ENCODE data around the gene IFI30. TPM values are rescaled to one million over a fixed set of nuclear protein-coding genes. Genes with fewer than 3 reads are reported as not detected.

IFI30 gene
- total RNA-seq, 3 donors from 2014 or later = 46.6 to 122 (median 49.4) TPM

DNA sequence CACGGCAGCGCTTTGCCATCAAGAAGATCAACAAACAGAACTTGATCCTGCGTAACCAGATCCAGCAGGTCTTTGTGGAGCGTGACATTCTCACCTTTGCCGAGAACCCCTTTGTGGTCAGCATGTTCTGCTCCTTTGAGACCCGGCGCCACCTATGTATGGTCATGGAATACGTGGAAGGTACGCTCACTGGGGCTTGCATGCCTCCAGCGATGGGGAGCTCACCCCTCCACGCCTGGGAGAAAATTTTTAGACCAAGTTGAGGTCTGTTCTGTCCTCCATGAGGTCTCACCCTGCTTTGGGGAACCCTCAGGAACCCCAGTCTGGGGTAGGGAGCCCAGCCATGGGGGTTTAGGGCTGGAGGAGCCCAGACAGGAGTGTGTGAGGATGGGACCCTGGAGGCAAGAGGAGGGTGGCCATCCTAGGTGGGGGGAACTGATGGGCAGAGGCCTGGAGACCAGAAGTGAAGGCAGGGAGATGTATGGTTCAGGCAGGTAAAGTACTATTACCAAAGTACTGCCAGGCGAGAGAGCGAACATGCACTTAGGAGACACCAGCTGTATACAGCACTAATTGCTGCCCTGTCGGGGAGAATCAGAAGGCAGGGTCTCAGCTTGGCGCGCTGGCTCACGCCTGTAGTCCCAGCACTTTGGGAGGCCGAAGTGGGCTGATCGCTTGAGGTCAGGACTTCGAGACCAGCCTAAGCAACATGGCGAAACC is 42.9 kb upstream of the IFI30 start:
- intact Hi-C loops (cut with DNase I, micrococcal nuclease) = no loop called here
- peaks cover under 1% of the 10 kb centered on the region for H3K4me1 ChIP-seq (ENCODE audit: low read depth)
- ATAC-seq (no peak), DNase-seq (no peak)
- no peak overlapping the region for H3K4me3 ChIP-seq
- H3K36me3 ChIP-seq (ENCODE audit: low read depth) = no peaks in the 10 kb centered on the region
- TF ChIP-seq, protein P1, sequence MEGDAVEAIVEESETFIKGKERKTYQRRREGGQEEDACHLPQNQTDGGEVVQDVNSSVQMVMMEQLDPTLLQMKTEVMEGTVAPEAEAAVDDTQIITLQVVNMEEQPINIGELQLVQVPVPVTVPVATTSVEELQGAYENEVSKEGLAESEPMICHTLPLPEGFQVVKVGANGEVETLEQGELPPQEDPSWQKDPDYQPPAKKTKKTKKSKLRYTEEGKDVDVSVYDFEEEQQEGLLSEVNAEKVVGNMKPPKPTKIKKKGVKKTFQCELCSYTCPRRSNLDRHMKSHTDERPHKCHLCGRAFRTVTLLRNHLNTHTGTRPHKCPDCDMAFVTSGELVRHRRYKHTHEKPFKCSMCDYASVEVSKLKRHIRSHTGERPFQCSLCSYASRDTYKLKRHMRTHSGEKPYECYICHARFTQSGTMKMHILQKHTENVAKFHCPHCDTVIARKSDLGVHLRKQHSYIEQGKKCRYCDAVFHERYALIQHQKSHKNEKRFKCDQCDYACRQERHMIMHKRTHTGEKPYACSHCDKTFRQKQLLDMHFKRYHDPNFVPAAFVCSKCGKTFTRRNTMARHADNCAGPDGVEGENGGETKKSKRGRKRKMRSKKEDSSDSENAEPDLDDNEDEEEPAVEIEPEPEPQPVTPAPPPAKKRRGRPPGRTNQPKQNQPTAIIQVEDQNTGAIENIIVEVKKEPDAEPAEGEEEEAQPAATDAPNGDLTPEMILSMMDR (IDR thresholded peaks at IDR 0.05) = no peak
- no peaks in the 10 kb centered on the region for H3K9me3 ChIP-seq

DNA sequence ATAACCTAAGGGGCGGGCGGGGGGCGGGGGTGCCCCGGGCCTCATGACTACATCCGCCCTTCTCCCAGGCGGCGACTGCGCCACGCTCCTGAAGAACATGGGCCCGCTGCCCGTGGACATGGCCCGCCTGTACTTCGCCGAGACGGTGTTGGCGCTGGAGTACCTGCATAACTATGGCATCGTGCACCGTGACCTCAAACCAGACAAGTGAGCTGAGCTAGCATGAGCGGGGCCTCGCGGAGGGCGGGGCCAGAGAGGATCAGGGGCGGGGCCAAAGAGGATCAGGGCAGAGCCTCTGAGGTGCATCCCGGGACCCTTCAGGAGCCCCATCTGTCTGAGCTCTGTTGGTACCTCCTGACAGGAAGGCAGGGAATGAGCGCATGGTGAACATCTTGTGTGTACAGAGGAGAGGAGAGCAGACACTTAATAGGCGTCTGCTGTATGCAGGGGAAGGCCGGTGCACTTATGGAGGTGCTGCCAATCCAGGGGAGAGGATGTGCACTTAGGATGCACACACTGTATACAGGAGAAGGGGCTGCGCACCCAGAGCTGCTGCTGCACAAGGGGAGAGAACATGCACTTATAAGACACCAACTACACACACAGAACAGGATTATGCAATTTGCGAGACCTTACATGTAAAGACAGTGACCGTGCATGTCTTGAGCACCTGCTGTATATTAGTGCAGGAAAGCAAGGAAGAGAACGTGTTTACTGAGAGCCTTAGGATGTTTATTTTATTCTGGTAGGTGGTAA is 41.6 kb upstream of the IFI30 start:
- Histone ChIP-seq H3K9me3 (no peaks in the 10 kb centered on the region), H3K4me3 (no peak overlapping the region), H3K36me3 (ENCODE audit: low read depth) (no peaks in the 10 kb centered on the region), H3K4me1 (ENCODE audit: low read depth) (peaks cover 4% of the 10 kb centered on the region)
- intact Hi-C loops (cut with DNase I, micrococcal nuclease) = no loop called here
- TF ChIP-seq, protein P1 (IDR thresholded peaks at IDR 0.05) = no peak
- DNase-seq (no peak), ATAC-seq (no peak)

DNA sequence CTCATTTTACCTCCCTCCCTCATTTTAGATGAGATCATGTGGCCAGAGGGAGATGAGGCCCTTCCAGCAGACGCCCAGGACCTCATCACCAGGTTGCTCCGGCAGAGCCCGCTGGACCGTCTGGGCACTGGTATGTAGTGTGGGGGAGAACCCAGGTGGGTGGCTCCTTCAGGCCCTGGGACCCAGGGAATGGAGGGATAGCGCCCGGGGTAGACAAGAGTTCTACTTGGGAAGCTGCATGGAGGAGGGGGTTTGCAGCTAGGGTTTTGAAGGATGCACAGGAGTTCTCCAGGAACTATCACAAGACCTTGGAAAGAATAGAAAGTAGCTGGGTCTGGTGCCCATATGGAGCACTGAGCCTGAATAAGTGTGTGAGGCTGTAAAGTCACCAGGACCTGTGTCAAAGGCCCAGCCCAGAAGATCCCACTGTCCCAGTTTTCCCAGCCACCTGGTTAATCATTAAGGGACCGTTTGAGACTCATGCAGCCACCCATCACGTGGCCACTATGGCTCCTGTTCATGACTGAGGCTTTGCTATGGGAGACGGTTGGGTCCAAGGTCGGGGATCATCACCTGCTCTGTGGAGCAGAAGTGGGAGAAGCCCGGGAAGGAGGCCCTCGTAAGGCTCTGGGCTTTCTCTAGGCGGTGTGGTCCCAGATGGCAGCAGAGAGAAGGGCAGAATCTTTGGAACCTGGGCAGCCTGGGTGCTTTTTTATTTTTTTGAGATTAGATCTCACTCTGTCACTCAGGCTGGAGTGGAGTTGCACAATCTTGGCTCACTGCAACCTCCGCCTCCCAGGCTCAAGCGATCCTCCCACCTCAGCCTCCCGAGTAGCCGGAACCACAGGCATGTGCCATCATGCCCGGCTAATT is 37.7 kb upstream of the IFI30 start:
- Histone ChIP-seq H3K4me3 (no peak overlapping the region), H3K36me3 (ENCODE audit: low read depth) (no peaks in the 10 kb centered on the region), H3K4me1 (ENCODE audit: low read depth) (peaks cover 4% of the 10 kb centered on the region), H3K9me3 (no peaks in the 10 kb centered on the region)
- intact Hi-C loops (cut with DNase I, micrococcal nuclease) = no loop called here
- DNase-seq (peak; percentile 67 to 88 (median 74)), ATAC-seq (peak; percentile 97)
- TF ChIP-seq, protein P1 (IDR thresholded peaks at IDR 0.05) = no peak

DNA sequence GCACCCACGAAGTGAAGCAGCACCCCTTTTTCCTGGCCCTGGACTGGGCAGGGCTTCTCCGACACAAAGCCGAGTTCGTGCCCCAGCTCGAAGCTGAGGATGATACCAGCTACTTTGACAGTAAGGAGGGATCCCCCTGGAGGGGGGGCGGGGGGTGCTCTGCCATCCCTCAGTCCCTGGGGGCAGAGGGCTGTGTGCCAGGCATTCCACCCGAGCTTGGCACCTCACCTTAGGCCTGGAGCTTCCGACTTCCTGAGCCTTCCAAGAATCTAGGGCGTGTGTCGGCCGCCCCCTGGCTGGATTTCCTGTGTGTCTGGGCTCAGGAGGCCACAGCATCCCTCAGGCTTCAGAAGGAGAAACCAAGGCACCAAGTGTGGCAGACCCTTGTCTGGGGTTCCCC is 36.4 kb upstream of the IFI30 start:
- H3K4me3 ChIP-seq = no peak overlapping the region
- no peaks in the 10 kb centered on the region for H3K9me3 ChIP-seq
- H3K36me3 ChIP-seq (ENCODE audit: low read depth) = no peaks in the 10 kb centered on the region
- TF ChIP-seq, protein P1 (IDR thresholded peaks at IDR 0.05) = no peak
- H3K4me1 ChIP-seq (ENCODE audit: low read depth) = peaks cover 4% of the 10 kb centered on the region
- intact Hi-C loops (cut with DNase I, micrococcal nuclease) = no loop called here
- no peak for ATAC-seq
- DNase-seq = no peak

DNA sequence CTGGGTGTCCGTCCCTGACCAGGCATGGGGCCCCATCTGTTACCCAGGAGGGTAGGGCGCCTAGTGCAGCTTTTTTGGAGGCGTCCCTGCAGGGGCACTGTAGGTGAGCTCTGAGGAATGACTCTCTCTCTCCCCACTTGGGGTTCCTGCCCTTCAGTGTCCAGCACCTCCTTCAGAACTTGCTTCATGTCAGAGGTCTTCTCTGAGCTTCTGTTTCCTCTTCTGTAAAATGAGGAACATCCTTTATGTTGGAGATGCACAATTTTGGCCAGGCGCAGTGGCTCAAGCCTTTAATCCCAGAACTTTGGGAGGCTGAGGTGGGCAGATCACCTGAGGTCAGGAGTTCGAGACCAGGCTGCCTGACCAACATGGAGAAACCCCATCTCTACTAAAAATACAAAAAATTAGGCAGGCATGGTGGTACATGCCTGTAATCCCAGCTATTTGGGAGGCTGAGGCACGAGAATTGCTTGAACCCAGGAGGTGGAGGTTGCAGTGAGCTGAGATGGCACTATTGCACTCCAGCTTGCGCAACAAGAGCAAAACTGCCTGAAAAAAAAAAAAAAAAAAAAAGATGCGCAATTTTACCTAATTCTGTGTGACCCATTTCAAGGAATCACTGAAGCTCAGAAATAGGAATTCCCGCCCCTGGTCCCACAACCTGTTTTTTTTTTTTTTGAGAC is 35.8 kb upstream of the IFI30 start:
- TF ChIP-seq, protein P1 (IDR thresholded peaks at IDR 0.05) = no peak
- Histone ChIP-seq H3K4me1 (ENCODE audit: low read depth) (peaks cover 4% of the 10 kb centered on the region), H3K36me3 (ENCODE audit: low read depth) (no peaks in the 10 kb centered on the region), H3K4me3 (no peak overlapping the region), H3K9me3 (no peaks in the 10 kb centered on the region)
- no peak for DNase-seq
- intact Hi-C loops (cut with DNase I, micrococcal nuclease) = no loop called here
- ATAC-seq = no peak

All from mucosa of descending colon (tissue), 3 donors.